HFF-Myc (cell line): ENCODE results near the gene DLG2.

Experiments
- DNase-seq: peaks from one replicate; pipeline ENCODE4 v3.0.0-alpha.2; 2011; ENCODE audit warnings: low read depth; ENCODE audit errors: extremely low read depth
- H3K4me3 ChIP-seq: replicated peaks from 2 replicates; pipeline ENCODE4 v1.5.1; 2011; ENCODE audit warnings: low read depth, mild to moderate bottlenecking, control low read depth, low read length
- CTCF ChIP-seq: IDR thresholded peaks from 2 replicates; pipeline ENCODE4 v1.5.1; 2012; ENCODE audit warnings: mild to moderate bottlenecking, low read depth, low read length, control low read depth; ENCODE audit errors: missing control alignments

DLG2 gene

DNA sequence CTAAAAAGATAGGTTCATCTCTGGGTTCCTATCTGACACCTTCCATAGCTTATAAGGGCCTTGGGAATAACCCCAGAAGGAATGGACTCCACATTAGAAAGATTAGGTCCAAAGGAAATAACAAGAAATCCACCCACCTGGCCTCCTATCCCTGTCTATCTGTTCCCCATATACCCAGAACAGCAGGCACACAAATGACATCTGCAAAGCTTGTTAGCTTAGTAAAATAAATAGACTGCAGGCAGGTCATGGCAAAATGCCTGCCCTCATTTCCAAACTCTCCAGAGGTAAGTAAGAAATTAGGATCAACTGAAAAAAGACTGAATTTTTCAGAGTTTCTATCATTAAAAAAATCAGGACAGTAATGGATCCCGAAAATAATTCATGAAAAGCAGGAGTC lies 489.5 kb downstream of the DLG2 start:
- no peak for DNase-seq
- H3K4me3 ChIP-seq, result no peak overlapping the region
- TF ChIP-seq CTCF, result no peak

DNA sequence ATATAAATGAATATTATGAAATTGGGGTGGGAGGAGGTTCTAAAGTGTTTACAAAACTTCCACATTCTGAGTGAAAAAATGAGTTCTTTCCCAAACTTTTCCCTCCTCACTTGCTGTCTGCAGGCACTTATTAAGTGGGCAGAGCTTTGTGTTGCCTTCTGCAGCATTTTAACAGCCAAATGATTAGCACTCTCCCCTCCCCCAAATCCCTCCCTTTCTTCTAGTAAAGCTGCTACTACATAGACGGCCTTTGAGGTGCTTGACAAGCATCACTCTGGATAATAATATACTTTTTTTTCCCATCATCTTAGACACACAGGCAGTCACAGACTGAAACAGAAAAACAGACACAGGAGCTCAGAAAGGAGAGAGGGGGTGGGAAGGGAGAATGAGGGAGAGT lies 493.5 kb downstream of the DLG2 start:
- DNase-seq, result no peak
- no peak overlapping the region for H3K4me3 ChIP-seq
- no peak for TF ChIP-seq CTCF

- TF ChIP-seq CTCF, result no peak
- DNase-seq, result no peak
- H3K4me3 ChIP-seq, result no peak overlapping the region
Measured at GRCh38 chr11:85132851-85133585, 494.1 kb downstream of the DLG2 start.

DNA sequence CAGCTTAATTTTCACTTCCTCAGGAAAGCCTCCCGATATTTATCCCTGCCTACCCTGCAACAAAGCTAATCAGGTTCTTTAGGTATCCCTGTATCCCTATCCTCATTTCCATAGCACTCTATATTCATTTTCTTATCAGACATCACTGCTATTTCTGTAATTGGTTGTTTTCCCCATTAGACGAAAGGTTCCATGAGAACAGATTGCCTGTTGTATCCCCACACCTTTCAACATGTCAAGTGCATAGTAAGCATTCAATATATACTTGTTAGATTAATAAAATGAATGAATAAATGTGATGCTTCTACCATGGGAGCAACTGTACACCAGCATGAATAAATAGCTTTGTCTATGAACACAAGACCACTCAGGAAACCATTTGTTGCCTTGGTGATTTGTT lies 499.8 kb downstream of the DLG2 start:
- DNase-seq, result no peak
- no peak for TF ChIP-seq CTCF
- H3K4me3 ChIP-seq, result no peak overlapping the region

- H3K4me3 ChIP-seq, result no peak overlapping the region
- no peak for TF ChIP-seq CTCF
- no peak for DNase-seq
Measured at GRCh38 chr11:85123752-85124231, 503.4 kb downstream of the DLG2 start.

DNA sequence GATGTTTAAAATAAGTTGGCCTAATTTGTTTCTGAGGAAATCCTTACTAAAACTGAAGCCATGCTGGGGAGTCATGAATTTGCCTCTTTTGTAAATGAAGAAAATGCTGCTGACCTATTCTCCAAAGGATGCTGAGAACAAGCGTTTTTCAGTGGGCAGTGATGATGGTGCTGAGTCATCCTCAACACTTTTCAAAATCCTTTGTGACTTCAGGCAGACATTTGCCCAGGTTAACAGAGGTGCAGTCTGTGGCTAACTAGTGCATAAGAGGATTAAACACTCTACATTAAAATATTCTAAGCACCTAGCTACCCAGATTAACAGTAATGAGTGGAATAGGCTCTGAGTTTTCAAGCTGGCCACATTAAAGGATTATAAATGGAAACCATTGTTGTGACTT lies 509.0 kb downstream of the DLG2 start:
- no peak overlapping the region for H3K4me3 ChIP-seq

More for the DNA sequence above, 509.0 kb downstream of the DLG2 start:
- TF ChIP-seq CTCF, result no peak
- DNase-seq, result no peak
